Skeletal muscle tissue (tissue), 4 donors: Measurements from ENCODE around the gene PLBD2. TPM values are rescaled to one million over a fixed set of nuclear protein-coding genes. Genes with fewer than 3 reads are reported as not detected.
A peak's percentile ranks its signal among the peaks of the same experiment; 100 is the strongest.

ENCODE experiments used
- H3K27ac ChIP-seq: one replicate; pipeline ENCODE4 v1.7.0; 2013; ENCODE audit warnings: mild to moderate bottlenecking, low read depth, low read length, inconsistent platforms
- H3K27me3 ChIP-seq, 3 donors: one replicate each; pipeline ENCODE4 v1.7.0; 2013; ENCODE audit warnings: low read length in 3 of 3; ENCODE audit not compliant: control insufficient read depth in 3 of 3, insufficient read depth in 3 of 3
- H3K36me3 ChIP-seq, 3 donors: one replicate each; pipeline ENCODE4 v1.7.0; 2013; ENCODE audit warnings: low read length in 3 of 3; ENCODE audit not compliant: control insufficient read depth in 3 of 3, insufficient read depth in 3 of 3
- H3K4me1 ChIP-seq, 3 donors: one replicate each; pipeline ENCODE4 v1.7.0; 2013; ENCODE audit warnings: low read length in 3 of 3, mild to moderate bottlenecking in 3 of 3; ENCODE audit not compliant: control insufficient read depth in 3 of 3, insufficient read depth in 3 of 3
- H3K4me3 ChIP-seq, 3 donors: one replicate each; pipeline ENCODE4 v1.7.0; 2013; ENCODE audit warnings: low read length in 3 of 3
- H3K9ac ChIP-seq, 3 donors: one replicate each; pipeline ENCODE4 v1.7.0; 2013; ENCODE audit warnings: low read length in 3 of 3, mild to moderate bottlenecking in 3 of 3, moderate library complexity in 2 of 3, low read depth in 1 of 3
- H3K9me3 ChIP-seq, 3 donors: one replicate each; pipeline ENCODE4 v1.7.0; 2013; ENCODE audit warnings: low read length in 3 of 3; ENCODE audit not compliant: control insufficient read depth in 3 of 3
- total RNA-seq: library from RNA; depleted of rRNA; stranded (reverse); fragments of >200 nt; gene quantifications from one replicate; pipeline ENCODE4 v1.2.3, GENCODE V29; 2014
- donor health status: Osteomylitis.

Gene PLBD2
- total RNA-seq, 1 donor from 2014 or later: 4.2 TPM

GRCh38 chr12:113333877-113334785 is 24.3 kb upstream of the PLBD2 start:
- no peaks in the 10 kb centered on the region for H3K27me3 ChIP-seq
- H3K4me3 ChIP-seq: peak overlapping the region; percentile 86 to 97 (median 93)
- peaks cover 18 to 22% (median 19%) of the 10 kb centered on the region in 3 donors for H3K4me1 ChIP-seq
- peak overlapping the region; percentile 62 for H3K27ac ChIP-seq
- peak overlapping the region; percentile 85 to 91 (median 87) for H3K9ac ChIP-seq
- H3K36me3 ChIP-seq: peaks cover 16 to 23% (median 22%) of the 10 kb centered on the region in 3 donors
- H3K9me3 ChIP-seq: no peaks in the 10 kb centered on the region

DNA sequence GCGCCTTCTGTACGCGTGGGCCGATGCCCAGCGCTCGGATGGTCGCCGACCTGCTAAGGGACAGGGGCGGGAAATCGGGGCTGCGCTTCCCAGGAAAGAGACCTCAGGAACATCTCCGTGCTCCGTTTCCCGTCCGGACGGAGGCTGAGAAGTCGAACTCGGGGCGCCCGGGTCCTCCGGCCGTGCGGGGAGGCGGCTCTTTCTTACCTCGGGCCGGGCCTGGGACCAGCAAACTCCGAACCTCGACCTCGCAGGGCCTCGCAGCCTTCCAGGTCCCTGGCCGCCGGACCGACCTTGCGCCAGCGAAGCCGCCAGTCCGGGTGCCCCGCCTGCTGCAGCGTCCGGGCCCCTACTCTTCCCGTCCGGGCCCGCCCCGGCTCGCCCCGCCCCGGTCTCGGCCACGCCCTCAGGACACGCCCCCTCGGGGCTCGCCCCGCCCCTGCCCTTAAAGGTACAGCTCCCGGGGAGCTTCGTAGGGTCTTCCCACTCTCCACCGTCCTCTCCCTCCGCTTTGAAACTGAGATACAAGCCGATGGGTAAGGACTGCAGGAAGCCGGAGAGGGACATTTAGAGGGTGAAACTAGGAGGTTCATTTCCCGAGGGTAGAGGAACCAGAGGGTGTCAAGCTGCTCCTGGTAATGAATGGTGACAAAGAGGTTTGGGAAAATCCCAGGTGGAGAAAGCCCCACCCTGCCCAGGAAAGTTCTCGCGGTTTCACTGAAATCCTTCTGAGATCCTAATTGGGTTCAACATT is 23.4 kb upstream of the PLBD2 start, which contains the start of gene SLC8B1:
Gene SLC8B1 (minus strand): TSS at position 324 of the 754 bp plus-strand sequence. CDS start 2,231 bp downstream, outside the sequence.
- Histone ChIP-seq H3K9ac (peak within 1 kb of the TSS; percentile 85 to 91 (median 87)), H3K36me3 (peaks cover 16 to 21% (median 19%) of the 10 kb centered on the region in 3 donors), H3K4me3 (peak within 1 kb of the TSS; percentile 86 to 97 (median 93)), H3K27me3 (no peaks in the 10 kb centered on the region), H3K4me1 (peaks cover 18 to 22% (median 19%) of the 10 kb centered on the region in 3 donors), H3K9me3 (no peaks in the 10 kb centered on the region), H3K27ac (peak within 1 kb of the TSS; percentile 62)

GRCh38 chr12:113339540-113339939 is 18.8 kb upstream of the PLBD2 start:
- Histone ChIP-seq H3K9me3 (no peaks in the 10 kb centered on the region), H3K27ac (no peak overlapping the region), H3K9ac (no peak overlapping the region), H3K4me3 (no peak overlapping the region), H3K4me1 (peaks cover 3 to 7% (median 4%) of the 10 kb centered on the region in 3 donors), H3K36me3 (no peaks in the 10 kb centered on the region), H3K27me3 (no peaks in the 10 kb centered on the region)

DNA sequence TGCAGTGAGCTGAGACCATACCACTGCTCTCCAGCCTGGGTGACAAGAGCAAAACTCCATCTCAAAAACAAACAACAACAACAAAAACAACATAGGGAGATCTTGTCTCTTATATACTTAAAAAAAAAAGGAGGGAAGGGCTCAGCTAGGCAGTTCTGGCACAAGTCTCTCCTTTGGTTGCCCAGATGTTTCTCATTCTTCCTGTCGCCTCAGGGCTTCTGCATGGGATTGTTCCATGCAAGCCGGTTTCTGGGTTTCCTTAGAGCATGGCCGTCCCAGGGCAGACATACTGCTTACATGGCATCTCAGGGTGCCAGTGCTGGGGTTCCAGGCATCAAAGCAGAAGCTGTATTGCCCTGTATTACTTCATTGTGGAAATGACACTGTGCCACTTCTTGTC is 18.3 kb upstream of the PLBD2 start:
- H3K4me3 ChIP-seq: no peak overlapping the region
- H3K36me3 ChIP-seq: no peaks in the 10 kb centered on the region
- H3K27ac ChIP-seq: no peak overlapping the region
- no peaks in the 10 kb centered on the region for H3K27me3 ChIP-seq
- H3K9me3 ChIP-seq: no peaks in the 10 kb centered on the region
- peaks cover 0 to 6% (median 2%) of the 10 kb centered on the region in 3 donors for H3K4me1 ChIP-seq
- H3K9ac ChIP-seq: no peak overlapping the region

DNA sequence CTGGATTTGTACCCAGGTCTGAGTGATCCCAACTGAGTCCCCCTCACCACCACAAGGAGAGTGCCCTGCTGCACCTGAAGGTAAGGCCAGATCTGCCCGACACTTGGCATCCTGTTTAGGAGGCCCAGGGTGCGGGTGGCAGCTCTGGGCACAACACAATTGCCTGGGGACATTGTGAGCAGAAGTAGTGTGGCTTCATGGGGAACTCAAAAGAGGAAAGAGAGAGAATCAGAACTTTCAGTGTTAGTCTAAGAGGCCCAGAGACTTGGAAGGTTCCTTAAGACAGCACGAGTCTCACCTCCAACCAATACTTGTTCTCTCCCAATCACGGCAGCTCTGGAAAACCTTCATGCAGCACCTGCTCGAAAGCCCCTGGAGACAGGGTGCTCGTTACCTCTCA is 16.9 kb upstream of the PLBD2 start:
- H3K4me3 ChIP-seq: no peak overlapping the region
- no peak overlapping the region for H3K27ac ChIP-seq
- H3K9me3 ChIP-seq: no peaks in the 10 kb centered on the region
- H3K27me3 ChIP-seq: no peaks in the 10 kb centered on the region
- no peaks in the 10 kb centered on the region for H3K4me1 ChIP-seq
- no peak overlapping the region for H3K9ac ChIP-seq
- no peaks in the 10 kb centered on the region for H3K36me3 ChIP-seq

- Histone ChIP-seq H3K27me3 (no peaks in the 10 kb centered on the region), H3K4me1 (no peaks in the 10 kb centered on the region), H3K4me3 (no peak overlapping the region), H3K9ac (no peak overlapping the region), H3K27ac (no peak overlapping the region), H3K36me3 (no peaks in the 10 kb centered on the region), H3K9me3 (no peaks in the 10 kb centered on the region)
Measured at GRCh38 chr12:113345318-113345717, 13.1 kb upstream of the PLBD2 start.

DNA sequence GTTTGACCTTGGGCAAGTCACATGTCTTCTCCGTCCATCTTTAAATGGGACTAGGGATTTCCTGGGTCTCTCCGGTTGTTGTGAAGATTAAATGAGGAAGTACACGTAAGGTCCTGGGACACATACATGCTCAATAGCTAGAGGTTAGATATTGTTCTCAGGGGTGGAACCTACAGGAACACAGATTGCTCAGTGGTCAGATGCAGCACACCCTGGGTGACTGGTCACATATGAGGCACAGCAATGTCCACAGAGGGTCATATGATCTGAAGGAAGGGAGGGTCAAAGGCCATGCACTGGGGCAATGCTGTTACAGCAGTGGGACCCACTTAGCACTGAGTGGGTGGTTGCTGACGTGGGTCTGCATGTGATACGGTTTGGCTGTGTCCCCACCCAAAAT is 12.0 kb upstream of the PLBD2 start:
- Histone ChIP-seq H3K36me3 (no peaks in the 10 kb centered on the region), H3K9me3 (no peaks in the 10 kb centered on the region), H3K4me1 (no peaks in the 10 kb centered on the region), H3K27me3 (no peaks in the 10 kb centered on the region), H3K9ac (no peak overlapping the region), H3K4me3 (no peak overlapping the region), H3K27ac (no peak overlapping the region)

DNA sequence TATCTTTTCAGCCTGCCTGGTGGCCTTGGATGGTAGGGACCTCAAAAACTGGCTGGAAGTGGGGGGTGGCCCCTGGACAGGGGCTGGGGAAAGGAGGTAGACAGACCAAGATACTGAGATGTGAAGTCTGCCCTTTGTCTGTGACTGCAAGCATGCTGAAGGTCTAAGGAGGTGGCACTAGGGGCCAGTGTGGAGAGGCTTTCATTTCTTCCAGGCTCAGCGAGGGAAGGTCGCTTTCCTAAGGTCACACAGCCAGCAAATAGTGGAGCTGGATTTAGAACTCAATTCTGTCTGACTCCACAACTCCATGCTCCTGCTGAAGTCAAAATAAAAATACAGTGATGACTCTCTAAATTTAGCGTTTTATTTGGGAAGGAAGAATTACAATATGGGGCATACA is 11.3 kb upstream of the PLBD2 start:
- Histone ChIP-seq H3K27me3 (no peaks in the 10 kb centered on the region), H3K4me1 (no peaks in the 10 kb centered on the region), H3K9me3 (no peaks in the 10 kb centered on the region), H3K4me3 (no peak overlapping the region), H3K36me3 (no peaks in the 10 kb centered on the region), H3K27ac (no peak overlapping the region), H3K9ac (no peak overlapping the region)

GRCh38 chr12:113347892-113348291 is 10.5 kb upstream of the PLBD2 start:
- H3K9ac ChIP-seq: no peak overlapping the region
- H3K4me3 ChIP-seq: no peak overlapping the region
- H3K9me3 ChIP-seq: no peaks in the 10 kb centered on the region
- no peaks in the 10 kb centered on the region for H3K4me1 ChIP-seq
- no peak overlapping the region for H3K27ac ChIP-seq
- H3K27me3 ChIP-seq: no peaks in the 10 kb centered on the region
- H3K36me3 ChIP-seq: no peaks in the 10 kb centered on the region
